ENCODE results near the gene EPN2. TPM values are rescaled to one million over a fixed set of nuclear protein-coding genes. Genes with fewer than 3 reads are reported as not detected.

The EPN2 gene
- total and polyA plus RNA-seq, 2 donors from 2014 or later, result 18.0 to 45.4 TPM

DNA sequence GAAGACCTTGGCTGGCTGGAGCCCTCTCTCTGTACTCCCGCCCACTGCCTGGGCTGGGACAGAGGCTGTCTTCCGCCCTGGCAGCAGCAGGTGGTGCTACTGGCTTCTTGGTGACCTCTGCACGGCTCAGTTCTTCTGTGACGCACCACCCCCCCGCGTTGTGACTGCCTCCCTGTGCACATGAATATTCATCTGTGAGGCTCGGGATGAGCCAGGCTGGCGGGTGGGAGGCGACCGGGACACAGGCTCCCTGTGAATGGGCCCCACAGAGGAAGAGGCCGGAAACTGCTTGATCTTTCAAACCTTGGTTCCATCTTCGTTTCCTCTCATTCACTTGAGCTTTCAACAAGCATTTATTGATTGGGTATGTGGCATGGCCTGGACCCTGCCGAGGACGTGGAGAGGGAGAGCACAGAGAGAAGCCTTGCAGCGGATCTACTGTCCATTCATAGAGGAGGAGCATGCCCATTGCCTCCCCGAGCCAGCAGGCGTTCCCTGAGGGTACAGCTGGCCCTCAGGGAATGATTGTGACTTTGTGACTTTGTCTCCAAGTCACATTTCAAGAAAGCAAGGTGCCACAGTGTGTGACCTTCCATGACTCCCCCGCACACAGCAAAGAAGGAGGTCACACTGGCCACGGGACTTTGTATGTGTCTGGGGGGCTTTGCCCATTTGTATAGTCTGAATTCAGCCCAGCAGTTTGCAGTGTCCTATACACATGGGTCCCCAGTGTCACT lies 80.4 kb downstream of the EPN2 start:
- Histone ChIP-seq H3K4me3 (ENCODE audit: low read length in 3 of 3) (peak overlapping the region in 1 of 3 donors; percentile 33), H3K9me3 (ENCODE audit: control insufficient read depth in 2 of 3, insufficient read depth in 1 of 3, low read length in 3 of 3) (no peaks in the 10 kb centered on the region), H3K36me3 (ENCODE audit: control insufficient read depth in 2 of 3, insufficient read depth in 3 of 3, low read length in 3 of 3) (peaks cover 5 to 16% (median 5%) of the 10 kb centered on the region in 3 donors), H3K9ac (ENCODE audit: low read length in 3 of 3) (peak overlapping the region in 1 of 3 donors; percentile 69), H3K4me1 (ENCODE audit: control insufficient read depth in 2 of 3, insufficient read depth in 2 of 3, low read depth in 1 of 3, low read length in 3 of 3) (peaks cover 11 to 22% (median 12%) of the 10 kb centered on the region in 3 donors), H3K27me3 (ENCODE audit: control insufficient read depth, insufficient read depth, low read length) (no peaks in the 10 kb centered on the region), H3K27ac (ENCODE audit: low read depth in 2 of 2, low read length in 2 of 2) (peak overlapping the region; percentile 81 to 90)
- FAIRE-seq (peak; percentile 78), DNase-seq (peak; percentile 97 to 98 (median 98))
- TF ChIP-seq CTCF (IDR thresholded peaks at IDR 0.05; ENCODE audit: borderline replicate concordance, extremely low read depth, insufficient read depth), result peak; percentile 19
- intact Hi-C loops (cut with DNase I), result no loop called here

- H3K36me3 ChIP-seq (ENCODE audit: control insufficient read depth in 2 of 3, insufficient read depth in 3 of 3, low read length in 3 of 3), result peaks cover 2 to 5% (median 5%) of the 10 kb centered on the region in 3 donors
- FAIRE-seq (no peak), DNase-seq (no peak)
- H3K4me3 ChIP-seq (ENCODE audit: low read length in 3 of 3), result no peak overlapping the region
- no peak overlapping the region for H3K9ac ChIP-seq (ENCODE audit: low read length in 3 of 3)
- no peaks in the 10 kb centered on the region for H3K9me3 ChIP-seq (ENCODE audit: control insufficient read depth in 2 of 3, insufficient read depth in 1 of 3, low read length in 3 of 3)
- no peaks in the 10 kb centered on the region for H3K27me3 ChIP-seq (ENCODE audit: control insufficient read depth, insufficient read depth, low read length)
- no peak overlapping the region for H3K27ac ChIP-seq (ENCODE audit: low read depth in 2 of 2, low read length in 2 of 2)
- peaks cover 11 to 22% (median 12%) of the 10 kb centered on the region in 3 donors for H3K4me1 ChIP-seq (ENCODE audit: control insufficient read depth in 2 of 3, insufficient read depth in 2 of 3, low read depth in 1 of 3, low read length in 3 of 3)
- intact Hi-C loops (cut with DNase I), result no loop called here
- no peak for TF ChIP-seq CTCF (IDR thresholded peaks at IDR 0.05; ENCODE audit: borderline replicate concordance, extremely low read depth, insufficient read depth)
These were observed 81.4 kb downstream of the EPN2 start for GRCh38 chr17:19318611-19319010.

- FAIRE-seq (no peak), DNase-seq (no peak)
- Histone ChIP-seq H3K9ac (ENCODE audit: low read length in 3 of 3) (no peak overlapping the region), H3K36me3 (ENCODE audit: control insufficient read depth in 2 of 3, insufficient read depth in 3 of 3, low read length in 3 of 3) (peaks cover 0 to 2% (median 0%) of the 10 kb centered on the region in 3 donors), H3K4me3 (ENCODE audit: low read length in 3 of 3) (no peak overlapping the region), H3K27me3 (ENCODE audit: control insufficient read depth, insufficient read depth, low read length) (no peaks in the 10 kb centered on the region), H3K27ac (ENCODE audit: low read depth in 2 of 2, low read length in 2 of 2) (no peak overlapping the region), H3K9me3 (ENCODE audit: control insufficient read depth in 2 of 3, insufficient read depth in 1 of 3, low read length in 3 of 3) (no peaks in the 10 kb centered on the region), H3K4me1 (ENCODE audit: control insufficient read depth in 2 of 3, insufficient read depth in 2 of 3, low read depth in 1 of 3, low read length in 3 of 3) (peaks cover 11 to 17% (median 12%) of the 10 kb centered on the region in 3 donors)
- intact Hi-C loops (cut with DNase I), result no loop called here
- no peak for TF ChIP-seq CTCF (IDR thresholded peaks at IDR 0.05; ENCODE audit: borderline replicate concordance, extremely low read depth, insufficient read depth)
These were observed 82.8 kb downstream of the EPN2 start for GRCh38 chr17:19319771-19320505.

All from kidney (tissue), 14 donors.